Neutrophil (primary cell): ENCODE results near the gene RER1.

Experiments
- H3K27ac ChIP-seq: fragments of 200-600 bp; sonication (generic); 2 replicates; pipeline ENCODE4 v1.5.1; 2016; ENCODE audit warnings: mild to moderate bottlenecking, moderate library complexity
- H3K27me3 ChIP-seq: fragments of 200-600 bp; sonication (generic); 2 replicates; pipeline ENCODE4 v1.6.0; 2016; ENCODE audit warnings: mild to moderate bottlenecking
- H3K36me3 ChIP-seq: fragments of 200-600 bp; sonication (generic); 2 replicates; pipeline ENCODE4 v1.5.1; 2017
- H3K4me1 ChIP-seq, 2 experiments: fragments of 200-600 bp in 1 of 2; sonication (generic) in 1 of 2; 1 replicate in 1 of 2; 2 replicates in 1 of 2; pipeline versions ENCODE4 v1.5.1 to v1.6.1; 2013 to 2016; ENCODE audit warnings: low read depth in 1 of 2, low read length in 1 of 2, mild to moderate bottlenecking in 1 of 2, moderate library complexity in 1 of 2; ENCODE audit not compliant: control insufficient read depth in 1 of 2, insufficient read depth in 1 of 2
- H3K4me3 ChIP-seq, 2 experiments: fragments of 200-600 bp in 1 of 2; sonication (generic) in 1 of 2; 1 replicate in 1 of 2; 2 replicates in 1 of 2; pipeline ENCODE4 v1.5.1; 2013 to 2016; ENCODE audit warnings: low read depth in 1 of 2, low read length in 1 of 2, mild to moderate bottlenecking in 1 of 2, moderate library complexity in 1 of 2
- H3K9me3 ChIP-seq: fragments of 200-600 bp; sonication (generic); 2 replicates; pipeline ENCODE4 v1.5.1; 2016
- CTCF ChIP-seq: fragments of 200-600 bp; sonication (generic); IDR thresholded peaks from 2 replicates; pipeline ENCODE4 v1.5.1; 2016; ENCODE audit warnings: antibody characterized with exemption

RER1 gene

GRCh38 chr1:2396476-2396875, 4.8 kb downstream of the RER1 start:
- Histone ChIP-seq H3K4me3 (no peak overlapping the region), H3K9me3 (no peaks in the 10 kb centered on the region), H3K4me1 (peaks cover 14 to 18% of the 10 kb centered on the region in 2 experiments), H3K27me3 (no peaks in the 10 kb centered on the region), H3K27ac (no peak overlapping the region), H3K36me3 (peaks cover 83% of the 10 kb centered on the region)
- no peak for TF ChIP-seq CTCF

GRCh38 chr1:2397007-2397679, 5.5 kb downstream of the RER1 start:
- peaks cover 90% of the 10 kb centered on the region for H3K36me3 ChIP-seq
- H3K4me3 ChIP-seq, result no peak overlapping the region
- H3K27ac ChIP-seq, result no peak overlapping the region
- no peak for TF ChIP-seq CTCF
- no peaks in the 10 kb centered on the region for H3K9me3 ChIP-seq
- H3K4me1 ChIP-seq, result peaks cover 13 to 16% of the 10 kb centered on the region in 2 experiments
- no peaks in the 10 kb centered on the region for H3K27me3 ChIP-seq

- H3K27me3 ChIP-seq, result no peaks in the 10 kb centered on the region
- H3K36me3 ChIP-seq, result peaks cover 96% of the 10 kb centered on the region
- H3K27ac ChIP-seq, result no peak overlapping the region
- no peak for TF ChIP-seq CTCF
- no peaks in the 10 kb centered on the region for H3K9me3 ChIP-seq
- H3K4me3 ChIP-seq, result no peak overlapping the region
- H3K4me1 ChIP-seq, result no peaks in the 10 kb centered on the region
Observed at GRCh38 chr1:2398871-2399270, 7.2 kb downstream of the RER1 start.

- Histone ChIP-seq H3K9me3 (no peaks in the 10 kb centered on the region), H3K4me1 (no peaks in the 10 kb centered on the region), H3K27me3 (no peaks in the 10 kb centered on the region), H3K36me3 (peaks cover 98% of the 10 kb centered on the region), H3K4me3 (no peak overlapping the region), H3K27ac (no peak overlapping the region)
- TF ChIP-seq CTCF, result no peak
Observed at GRCh38 chr1:2399890-2400575, 8.4 kb downstream of the RER1 start.

- Histone ChIP-seq H3K4me3 (no peak overlapping the region), H3K27ac (peak overlapping the region; percentile 13), H3K4me1 (no peaks in the 10 kb centered on the region), H3K9me3 (no peaks in the 10 kb centered on the region), H3K36me3 (peaks cover 98% of the 10 kb centered on the region), H3K27me3 (no peaks in the 10 kb centered on the region)
- no peak for TF ChIP-seq CTCF
Observed at GRCh38 chr1:2400576-2400909, 8.9 kb downstream of the RER1 start.
